Activated naive CD8-positive, alpha-beta T cell treated with anti-CD3 and anti-CD28 coated beads, Interleukin-2, amount 50 U/mL, for 24 hours (primary cell): ENCODE measurements around the gene KRTCAP2.
"Not testable (repeated sequence)": the region's sequence is repeated elsewhere in the genome, so short reads cannot be mapped to it uniquely, and the experiment has no call there.

Experiments used
- ATAC-seq: fragments of 150-1000 bp; cut with Tn5 transposase; one replicate; pipeline ENCODE4 v1.10.0; 2021
- DNase-seq: peaks from one replicate; pipeline ENCODE4 v3.0.0; 2021
- H3K27ac Mint-ChIP-seq: one replicate; pipeline ENCODE4 v1.8.0; 2021; ENCODE audit warnings: mild to moderate bottlenecking, mixed read lengths
- H3K27me3 Mint-ChIP-seq: one replicate; pipeline ENCODE4 v1.8.0; 2021; ENCODE audit warnings: mixed read lengths
- H3K36me3 Mint-ChIP-seq: one replicate; pipeline ENCODE4 v1.8.0; 2021; ENCODE audit warnings: low read depth, mixed read lengths
- H3K4me1 Mint-ChIP-seq: one replicate; pipeline ENCODE4 v1.8.0; 2021; ENCODE audit warnings: mixed read lengths
- H3K4me3 Mint-ChIP-seq: one replicate; pipeline ENCODE4 v1.8.0; 2021; ENCODE audit warnings: mild to moderate bottlenecking, moderate library complexity, mixed read lengths
- H3K9me3 Mint-ChIP-seq: one replicate; pipeline ENCODE4 v1.8.0; 2021; ENCODE audit warnings: mixed read lengths

KRTCAP2 gene

DNA sequence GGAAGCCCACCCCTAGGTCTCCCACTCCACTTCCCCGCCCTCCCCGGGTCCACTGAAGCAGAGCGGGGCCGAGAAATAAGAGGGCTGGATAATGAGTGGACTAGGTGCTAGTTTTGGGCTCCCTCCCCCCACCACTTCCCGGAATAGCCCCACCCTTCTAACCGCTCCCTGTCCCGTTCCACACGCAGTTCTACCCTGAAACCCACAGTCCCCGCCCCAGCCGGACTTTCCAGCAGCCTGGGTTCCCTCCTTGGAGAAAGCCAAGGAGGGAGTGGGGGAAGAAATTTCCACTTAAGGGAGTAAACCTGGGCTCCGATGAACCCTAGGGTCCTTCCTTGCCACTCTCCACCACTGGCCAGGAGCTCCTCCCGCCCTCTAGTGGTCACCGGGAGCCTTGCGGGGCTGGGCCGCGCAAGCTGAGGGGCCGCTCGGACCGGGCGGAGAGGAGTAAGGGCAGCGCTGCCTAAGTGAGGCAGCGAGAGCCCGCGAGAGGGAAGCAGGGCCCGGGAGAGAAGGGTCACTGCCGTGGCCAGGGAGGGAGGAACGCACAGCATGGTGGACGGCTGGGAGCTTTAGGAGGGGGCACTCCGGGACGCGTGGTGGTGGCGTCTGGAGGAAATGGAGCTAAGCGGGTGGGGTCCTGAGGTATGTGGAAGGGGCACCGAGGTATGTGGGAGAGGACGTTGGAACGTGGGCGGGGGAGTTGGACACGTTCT, 20.3 kb upstream of the KRTCAP2 start:
- peak; percentile 88 for DNase-seq
- Mint-ChIP-seq H3K9me3 (no peaks in the 10 kb centered on the region), H3K4me3 (peak overlapping the region; percentile 96), H3K4me1 (peaks cover 36% of the 10 kb centered on the region), H3K36me3 (peaks cover 11% of the 10 kb centered on the region), H3K27ac (peak overlapping the region; percentile 99), H3K27me3 (no peaks in the 10 kb centered on the region)
- ATAC-seq, result peak; percentile 58

DNA sequence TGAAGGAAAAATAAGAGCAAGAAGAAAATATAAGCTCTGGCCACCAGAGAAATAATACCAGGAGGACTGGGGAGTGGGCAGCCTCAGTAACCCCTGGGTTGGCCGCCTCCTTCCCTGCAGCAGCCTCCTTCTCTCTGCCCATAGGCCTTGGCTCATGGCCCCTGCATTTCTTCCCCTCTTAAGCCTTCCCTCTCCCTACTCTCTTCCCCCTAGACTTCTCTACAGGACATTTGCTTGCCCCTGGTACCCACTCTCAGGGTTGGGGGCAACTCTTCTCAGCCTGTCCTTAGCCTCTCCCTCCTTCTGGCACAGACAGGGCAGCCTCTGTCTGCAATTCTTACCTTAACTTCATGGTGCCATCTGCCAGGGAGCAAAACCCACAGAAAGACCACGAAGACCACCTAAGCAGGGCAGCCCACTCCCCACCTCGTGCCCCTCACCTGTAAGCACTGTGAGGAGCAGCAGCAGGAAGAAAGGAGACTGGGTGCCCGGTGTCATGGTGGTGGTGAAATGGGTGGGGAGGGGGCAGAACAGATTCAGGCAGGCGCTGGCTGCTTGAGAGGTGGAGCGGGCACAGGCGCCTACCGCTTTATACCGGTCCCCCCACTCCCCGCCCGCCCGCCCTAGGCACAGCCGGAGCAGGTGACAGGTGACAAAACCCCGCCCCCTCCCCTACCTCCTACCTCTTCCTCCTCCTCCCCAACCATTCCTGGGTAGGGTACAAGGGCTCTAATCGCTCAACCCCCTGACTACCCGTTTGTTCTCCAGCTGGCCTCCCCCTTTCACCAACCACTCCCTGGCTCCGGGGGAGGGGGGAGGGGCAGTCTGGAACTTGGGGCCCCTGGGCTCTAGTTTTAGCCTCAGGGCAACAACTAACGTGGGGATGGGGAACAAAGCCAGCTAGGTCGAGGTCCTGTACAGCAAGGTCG, 19.5 kb upstream of the KRTCAP2 start:
- DNase-seq (no peak), ATAC-seq (no peak)
- H3K36me3 Mint-ChIP-seq, result peaks cover 7% of the 10 kb centered on the region
- H3K9me3 Mint-ChIP-seq, result no peaks in the 10 kb centered on the region
- peak overlapping the region; percentile 99 for H3K27ac Mint-ChIP-seq
- peak overlapping the region; percentile 96 for H3K4me3 Mint-ChIP-seq
- H3K27me3 Mint-ChIP-seq, result no peaks in the 10 kb centered on the region
- H3K4me1 Mint-ChIP-seq, result peaks cover 38% of the 10 kb centered on the region

DNA sequence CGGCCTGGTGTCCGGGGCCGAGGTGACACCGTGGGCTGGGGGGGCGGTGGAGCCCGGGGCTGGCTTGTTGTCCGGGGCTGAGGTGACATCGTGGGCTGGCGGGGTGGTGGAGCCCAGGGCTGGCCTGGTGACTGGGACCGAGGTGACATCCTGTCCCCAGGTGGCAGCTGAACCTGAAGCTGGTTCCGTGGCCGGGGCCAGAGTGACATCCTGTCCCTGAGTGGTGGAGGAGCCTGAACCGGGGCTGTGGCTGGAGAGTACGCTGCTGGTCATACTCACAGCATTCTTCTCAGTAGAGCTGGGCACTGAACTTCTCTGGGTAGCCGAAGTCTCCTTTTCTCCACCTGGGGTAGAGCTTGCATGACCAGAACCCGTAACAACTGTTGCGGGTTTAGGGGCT, 18.8 kb upstream of the KRTCAP2 start:
- H3K27me3 Mint-ChIP-seq, result no peaks in the 10 kb centered on the region
- ATAC-seq (no peak), DNase-seq (no peak)
- H3K4me1 Mint-ChIP-seq, result peaks cover 38% of the 10 kb centered on the region
- H3K9me3 Mint-ChIP-seq, result no peaks in the 10 kb centered on the region
- peak overlapping the region; percentile 68 for H3K27ac Mint-ChIP-seq
- H3K36me3 Mint-ChIP-seq, result peaks cover 7% of the 10 kb centered on the region
- H3K4me3 Mint-ChIP-seq, result no peak overlapping the region

DNA sequence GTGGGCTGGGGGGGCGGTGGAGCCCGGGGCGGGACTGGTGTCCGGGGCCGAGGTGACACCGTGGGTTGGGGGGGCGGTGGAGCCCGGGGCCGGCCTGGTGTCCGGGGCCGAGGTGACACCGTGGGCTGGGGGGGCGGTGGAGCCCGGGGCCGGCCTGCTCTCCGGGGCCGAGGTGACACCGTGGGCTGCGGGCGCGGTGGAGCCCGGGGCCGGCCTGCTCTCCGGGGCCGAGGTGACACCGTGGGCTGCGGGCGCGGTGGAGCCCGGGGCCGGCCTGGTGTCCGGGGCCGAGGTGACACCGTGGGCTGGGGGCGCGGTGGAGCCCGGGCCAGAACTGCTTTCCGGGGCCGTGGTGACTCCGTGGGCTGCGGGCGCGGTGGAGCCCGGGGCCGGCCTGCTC, 16.8 kb upstream of the KRTCAP2 start:
- ATAC-seq, H3K4me3 Mint-ChIP-seq, DNase-seq, H3K27me3 Mint-ChIP-seq, H3K27ac Mint-ChIP-seq, H3K9me3 Mint-ChIP-seq, H3K36me3 Mint-ChIP-seq: not testable (repeated sequence)
- H3K4me1 Mint-ChIP-seq, result peaks cover 25% of the 10 kb centered on the region

DNA sequence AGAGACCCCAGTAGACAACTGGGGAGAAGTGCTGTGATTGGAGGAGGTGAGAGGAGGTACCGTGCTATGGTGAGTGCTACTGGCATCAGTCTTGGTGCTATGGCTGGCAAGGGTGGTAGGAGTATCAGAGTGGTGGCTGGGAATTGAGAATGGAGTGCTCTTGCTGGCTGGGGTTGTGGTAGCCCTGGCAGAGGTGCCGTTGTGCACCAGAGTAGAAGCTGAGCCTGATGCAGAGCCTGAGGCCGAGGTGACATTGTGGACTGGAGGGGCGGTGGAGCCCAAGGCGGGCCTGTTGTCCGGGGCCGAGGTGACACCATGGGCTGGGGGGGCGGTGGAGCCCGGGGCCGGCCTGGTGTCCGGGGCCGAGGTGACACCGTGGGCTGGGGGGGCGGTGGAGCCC, 15.2 kb upstream of the KRTCAP2 start:
- DNase-seq, result no peak
- Mint-ChIP-seq H3K4me1 (peaks cover 12% of the 10 kb centered on the region), H3K27ac (peak overlapping the region; percentile 87), H3K4me3 (peak overlapping the region; percentile 27), H3K36me3 (peaks cover 2% of the 10 kb centered on the region), H3K27me3 (no peaks in the 10 kb centered on the region), H3K9me3 (no peaks in the 10 kb centered on the region)
- no peak for ATAC-seq

DNA sequence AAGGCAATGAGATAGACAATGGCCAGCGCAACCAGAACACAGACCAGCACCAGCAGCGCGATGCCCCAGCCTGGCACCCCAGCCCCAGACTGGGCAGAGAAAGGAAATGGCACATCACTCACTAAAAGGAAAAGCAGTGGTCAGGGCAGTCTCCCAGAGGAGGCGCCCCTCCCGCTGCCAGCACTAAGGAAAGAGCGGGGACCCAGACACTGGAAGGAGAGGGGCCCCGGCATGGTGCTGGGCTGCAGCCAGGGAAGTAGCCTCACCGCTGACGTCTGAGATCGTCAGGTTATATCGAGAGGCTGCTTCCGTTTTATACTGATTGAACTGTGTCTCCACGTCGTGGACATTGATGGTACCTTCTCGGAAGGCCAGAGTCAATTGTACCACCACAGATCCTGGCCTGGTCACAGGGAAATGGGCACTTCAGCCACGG, 14.4 kb upstream of the KRTCAP2 start:
- peak; percentile 12 for ATAC-seq
- no peak overlapping the region for H3K27ac Mint-ChIP-seq

DNA sequence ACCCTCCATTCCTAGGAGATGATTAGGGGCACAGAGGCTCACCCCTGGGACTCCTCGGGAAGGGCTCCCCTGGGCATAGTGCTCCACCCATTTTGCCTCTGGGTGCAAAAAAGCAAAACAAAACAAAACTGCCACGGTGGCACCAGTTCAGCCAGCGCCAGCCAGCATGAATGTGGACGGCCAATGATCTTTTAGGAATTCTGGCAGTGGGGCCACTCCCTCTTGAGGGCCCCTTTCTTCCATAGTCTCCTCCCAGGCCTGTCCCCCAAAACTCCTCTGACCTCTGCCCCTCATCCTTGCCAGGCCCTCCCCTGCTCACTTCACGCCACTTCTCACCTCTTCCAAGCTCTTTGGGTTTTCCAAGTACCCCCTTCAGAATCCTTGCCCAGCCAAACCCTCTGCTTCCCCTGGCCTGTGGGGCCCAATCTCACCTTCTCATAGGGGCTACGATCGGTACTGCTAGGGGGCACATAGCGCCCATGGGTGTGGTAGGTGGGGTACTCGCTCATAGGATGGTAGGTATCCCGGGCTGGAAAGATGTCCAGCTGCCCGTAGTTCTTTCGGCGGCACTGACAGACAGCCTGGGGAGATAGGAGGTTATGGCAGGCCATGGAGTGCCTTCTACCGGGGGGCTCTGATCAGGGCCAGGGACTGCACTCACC, 13.8 kb upstream of the KRTCAP2 start:
- DNase-seq (no peak), ATAC-seq (no peak)
- no peaks in the 10 kb centered on the region for H3K27me3 Mint-ChIP-seq
- H3K4me1 Mint-ChIP-seq, result peaks cover 4% of the 10 kb centered on the region
- no peaks in the 10 kb centered on the region for H3K9me3 Mint-ChIP-seq
- H3K36me3 Mint-ChIP-seq, result peaks cover 2% of the 10 kb centered on the region
- H3K27ac Mint-ChIP-seq, result no peak overlapping the region
- H3K4me3 Mint-ChIP-seq, result no peak overlapping the region

More for the DNA sequence above, 14.4 kb upstream of the KRTCAP2 start:
- H3K9me3 Mint-ChIP-seq, result no peaks in the 10 kb centered on the region
- DNase-seq, result no peak
- H3K4me3 Mint-ChIP-seq, result no peak overlapping the region
- peaks cover 9% of the 10 kb centered on the region for H3K4me1 Mint-ChIP-seq
- H3K27me3 Mint-ChIP-seq, result no peaks in the 10 kb centered on the region
- peaks cover 2% of the 10 kb centered on the region for H3K36me3 Mint-ChIP-seq

DNA sequence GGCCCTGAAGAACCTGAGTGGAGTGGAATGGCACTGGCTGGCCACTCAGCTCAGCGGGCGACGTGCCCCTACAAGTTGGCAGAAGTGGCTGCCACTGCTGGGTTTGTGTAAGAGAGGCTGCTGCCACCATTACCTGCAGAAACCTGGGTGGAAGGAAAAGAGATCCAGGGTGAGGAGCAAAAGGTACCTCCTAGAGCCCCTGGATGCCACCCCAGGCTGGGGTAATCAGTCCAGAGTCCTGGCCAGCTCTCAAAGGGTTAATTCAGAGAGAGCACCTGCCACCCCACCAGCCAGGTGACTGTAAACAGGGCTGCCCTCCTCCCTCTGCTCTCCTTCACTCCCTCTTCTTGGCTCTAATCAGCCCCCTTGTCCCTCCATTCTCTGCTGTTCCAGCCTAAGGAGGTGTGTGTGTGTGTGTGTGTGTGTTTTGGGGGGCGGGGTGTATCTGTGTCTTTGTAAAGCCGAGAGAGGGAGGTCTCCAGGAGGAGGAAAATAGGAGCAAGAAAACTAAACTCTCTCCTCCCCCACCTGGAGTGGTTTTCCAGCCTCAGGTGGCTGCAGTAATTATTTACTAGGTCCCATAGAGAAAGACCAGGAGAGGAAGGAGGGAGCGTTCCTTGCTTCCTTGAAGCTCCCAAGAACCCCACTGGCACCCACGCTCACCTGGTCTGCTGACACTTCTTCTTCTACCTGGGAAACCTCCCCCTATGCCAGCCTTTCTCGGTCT, 13.1 kb upstream of the KRTCAP2 start:
- no peaks in the 10 kb centered on the region for H3K27me3 Mint-ChIP-seq
- no peaks in the 10 kb centered on the region for H3K9me3 Mint-ChIP-seq
- H3K27ac Mint-ChIP-seq, result no peak overlapping the region
- H3K36me3 Mint-ChIP-seq, result peaks cover 3% of the 10 kb centered on the region
- DNase-seq, result no peak
- peaks cover 2% of the 10 kb centered on the region for H3K4me1 Mint-ChIP-seq
- H3K4me3 Mint-ChIP-seq, result no peak overlapping the region
- ATAC-seq, result no peak

DNA sequence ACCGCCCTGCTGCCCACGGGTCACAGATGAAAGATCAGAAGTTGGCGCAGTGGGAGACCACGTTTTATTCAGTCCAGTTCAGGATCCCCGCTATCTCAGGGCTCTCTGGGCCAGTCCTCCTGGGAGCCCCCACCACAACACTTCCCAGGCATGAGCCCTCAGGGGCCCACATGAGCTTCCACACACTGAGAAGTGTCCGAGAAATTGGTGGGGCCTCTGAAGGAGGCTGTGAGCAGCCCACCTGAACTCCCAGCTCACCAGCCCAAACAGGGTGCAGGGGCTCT, 12.6 kb upstream of the KRTCAP2 start:
- H3K9me3 Mint-ChIP-seq, result no peaks in the 10 kb centered on the region
- H3K4me3 Mint-ChIP-seq, result no peak overlapping the region
- H3K36me3 Mint-ChIP-seq, result peaks cover 4% of the 10 kb centered on the region
- H3K4me1 Mint-ChIP-seq, result peaks cover 2% of the 10 kb centered on the region
- no peak for ATAC-seq
- H3K27me3 Mint-ChIP-seq, result no peaks in the 10 kb centered on the region
- no peak for DNase-seq
- no peak overlapping the region for H3K27ac Mint-ChIP-seq

DNA sequence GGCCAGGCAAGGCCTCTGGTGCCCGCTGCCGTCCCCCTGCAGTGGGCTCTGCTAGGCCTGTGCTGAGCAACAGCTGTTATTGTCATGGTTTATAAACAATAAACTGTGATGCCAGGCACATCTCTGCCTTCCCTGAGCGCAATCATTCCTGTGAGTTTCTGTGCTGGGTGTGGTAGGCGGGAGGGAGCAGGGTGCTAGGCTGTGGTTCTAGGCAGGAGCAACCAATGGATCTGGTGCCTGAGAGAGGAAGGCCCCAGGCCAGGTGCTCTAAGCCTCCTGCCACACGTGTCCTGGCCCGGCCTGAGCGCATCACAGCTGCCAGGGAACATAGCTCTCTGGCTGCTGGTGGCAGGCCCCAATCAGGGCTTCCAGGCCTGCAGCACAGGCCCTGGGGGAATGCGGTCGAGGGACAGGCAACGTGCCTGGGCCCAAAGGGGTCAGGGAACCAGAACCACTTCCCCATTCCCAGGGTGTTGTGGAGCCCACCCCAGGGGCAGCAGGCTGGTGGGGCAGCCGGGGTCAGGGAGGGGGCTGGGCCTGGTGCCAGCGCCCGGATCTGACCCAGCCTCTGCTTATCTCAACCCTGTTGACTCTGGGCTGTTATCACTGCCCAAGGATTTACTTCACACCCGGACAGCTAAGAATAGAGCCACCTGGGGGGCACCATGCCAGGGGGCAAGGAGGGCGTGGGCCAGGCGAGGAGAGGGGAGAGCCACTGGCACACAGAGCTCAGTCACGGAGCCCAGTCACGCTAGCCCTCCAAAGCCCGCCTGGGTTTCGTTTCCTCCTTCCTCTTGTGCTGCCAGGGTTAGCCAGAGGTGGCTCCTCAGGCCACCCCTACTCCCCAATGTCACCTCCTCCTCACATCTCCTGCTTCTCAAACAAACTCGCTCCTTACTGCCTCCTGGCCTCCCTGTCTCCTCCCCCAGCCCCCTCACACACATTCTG, 12.0 kb upstream of the KRTCAP2 start:
- ATAC-seq (no peak), DNase-seq (no peak)
- no peak overlapping the region for H3K27ac Mint-ChIP-seq
- no peak overlapping the region for H3K4me3 Mint-ChIP-seq
- H3K36me3 Mint-ChIP-seq, result peaks cover 4% of the 10 kb centered on the region
- peaks cover 2% of the 10 kb centered on the region for H3K4me1 Mint-ChIP-seq
- H3K9me3 Mint-ChIP-seq, result no peaks in the 10 kb centered on the region
- H3K27me3 Mint-ChIP-seq, result no peaks in the 10 kb centered on the region

DNA sequence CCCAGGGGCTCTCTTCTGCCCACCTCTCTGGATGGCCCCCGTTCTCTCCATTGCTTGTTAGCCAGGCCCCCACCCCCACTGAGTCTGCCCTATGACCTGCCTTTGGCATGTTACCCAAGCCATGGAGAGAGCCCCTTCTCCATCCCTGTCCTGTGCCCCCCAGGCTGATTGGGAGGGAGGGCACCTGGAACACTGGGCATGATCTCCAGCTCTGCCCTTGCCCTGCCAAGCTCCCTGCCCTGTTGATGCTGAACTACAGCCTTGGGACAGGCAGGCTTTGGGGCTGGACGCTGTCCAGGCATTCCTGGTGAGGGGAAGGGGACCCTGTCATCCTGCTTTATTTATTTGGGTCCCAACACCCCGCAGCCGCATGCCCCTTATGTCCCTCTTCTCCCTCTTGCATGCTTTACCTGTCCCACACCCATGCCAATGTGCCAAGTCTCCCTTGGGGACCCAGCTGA, 11.3 kb upstream of the KRTCAP2 start:
- Mint-ChIP-seq H3K27ac (no peak overlapping the region), H3K4me1 (peaks cover 2% of the 10 kb centered on the region), H3K27me3 (no peaks in the 10 kb centered on the region), H3K4me3 (no peak overlapping the region), H3K9me3 (no peaks in the 10 kb centered on the region), H3K36me3 (peaks cover 4% of the 10 kb centered on the region)
- DNase-seq (no peak), ATAC-seq (no peak)

DNA sequence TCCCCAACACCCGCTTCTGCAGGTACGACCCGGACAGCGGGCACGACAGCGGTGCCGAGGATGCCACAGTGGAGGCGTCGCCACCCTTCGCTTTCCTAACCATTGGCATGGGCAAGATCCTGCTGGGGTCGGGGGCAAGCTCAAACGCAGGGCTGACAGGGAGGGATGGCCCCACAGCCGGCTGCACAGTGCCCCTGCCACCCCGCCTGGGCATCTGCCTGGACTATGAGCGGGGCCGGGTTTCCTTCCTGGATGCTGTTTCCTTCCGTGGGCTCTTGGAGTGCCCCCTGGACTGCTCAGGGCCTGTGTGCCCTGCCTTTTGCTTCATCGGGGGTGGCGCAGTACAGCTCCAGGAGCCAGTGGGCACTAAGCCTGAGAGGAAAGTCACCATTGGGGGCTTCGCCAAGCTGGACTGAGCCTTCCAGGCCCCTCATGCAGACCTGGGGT, 10.7 kb upstream of the KRTCAP2 start:
- ATAC-seq, result no peak
- no peak overlapping the region for H3K27ac Mint-ChIP-seq
- peaks cover 4% of the 10 kb centered on the region for H3K36me3 Mint-ChIP-seq
- no peaks in the 10 kb centered on the region for H3K9me3 Mint-ChIP-seq
- H3K4me1 Mint-ChIP-seq, result peaks cover 2% of the 10 kb centered on the region
- DNase-seq, result no peak
- no peaks in the 10 kb centered on the region for H3K27me3 Mint-ChIP-seq
- no peak overlapping the region for H3K4me3 Mint-ChIP-seq

DNA sequence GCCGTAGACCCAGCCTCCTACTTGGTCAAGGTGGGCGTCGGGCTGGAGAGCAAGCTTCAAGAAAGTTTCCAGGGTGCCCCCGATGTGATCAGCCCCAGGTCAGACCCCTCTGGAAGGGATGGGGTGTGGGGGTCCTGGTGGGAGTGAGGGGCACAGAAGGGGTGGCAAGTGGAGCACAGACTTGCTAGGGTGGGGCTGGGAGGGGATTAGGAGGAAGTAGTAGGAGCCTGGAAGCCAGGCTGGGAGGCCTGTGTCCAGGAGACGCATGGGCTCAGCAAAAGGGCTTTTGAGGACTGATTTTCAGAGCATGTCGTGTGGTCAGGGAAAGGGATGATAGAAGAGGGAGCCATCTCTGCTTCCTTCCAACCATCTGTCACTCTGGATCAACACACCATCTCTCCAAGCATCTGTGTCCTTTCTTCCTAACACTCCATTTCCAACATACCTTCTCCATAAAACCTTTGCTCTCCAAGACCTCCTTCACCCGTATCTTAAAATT, 9.0 kb upstream of the KRTCAP2 start:
- H3K36me3 Mint-ChIP-seq, result peaks cover 2% of the 10 kb centered on the region
- ATAC-seq (no peak), DNase-seq (no peak)
- H3K4me3 Mint-ChIP-seq, result no peak overlapping the region
- peaks cover under 1% of the 10 kb centered on the region for H3K4me1 Mint-ChIP-seq
- H3K27me3 Mint-ChIP-seq, result no peaks in the 10 kb centered on the region
- no peak overlapping the region for H3K27ac Mint-ChIP-seq
- no peaks in the 10 kb centered on the region for H3K9me3 Mint-ChIP-seq
